ENCODE data around the gene DGKG. TPM values are rescaled to one million over a fixed set of nuclear protein-coding genes. Genes with fewer than 3 reads are reported as not detected.
A peak's percentile ranks its signal among the peaks of the same experiment; 100 is the strongest.

DGKG gene
- polyA plus RNA-seq, 3 donors, result 4.2 to 9.2 (median 4.3) TPM

DNA sequence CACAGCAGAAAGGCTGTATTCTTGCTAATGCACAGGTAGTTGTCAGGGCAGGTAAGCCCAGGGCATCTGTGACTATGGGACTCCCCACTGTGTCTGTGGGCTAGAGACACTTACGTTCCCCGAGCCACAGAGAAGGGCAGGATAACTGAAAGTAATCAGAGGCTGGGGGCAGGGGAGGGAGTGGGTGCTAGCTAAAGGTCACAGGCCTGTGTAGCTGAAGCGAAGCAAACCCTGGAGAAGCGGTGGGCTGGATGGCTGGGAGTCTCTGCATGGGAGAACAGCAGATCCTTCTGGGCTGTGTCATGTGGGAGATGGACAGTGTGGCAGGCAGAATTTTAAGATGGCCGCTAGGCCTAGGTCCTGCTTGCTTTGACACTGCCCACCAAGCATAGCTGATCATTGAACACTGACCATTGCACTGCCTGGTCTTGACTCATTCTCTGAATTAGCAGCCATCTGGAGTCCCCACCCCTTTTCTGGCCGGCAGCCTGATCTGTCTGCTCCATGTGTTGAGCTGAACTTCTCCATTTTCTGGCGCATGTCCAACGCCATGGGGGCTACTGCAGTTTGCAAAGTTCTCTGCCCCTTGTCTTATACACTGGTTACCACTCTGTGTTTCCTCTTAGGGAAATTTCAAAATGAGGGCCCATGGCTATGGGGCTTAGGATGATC, 110.0 kb downstream of the DGKG start:
- no peak for DNase-seq
- TF ChIP-seq, protein P1, sequence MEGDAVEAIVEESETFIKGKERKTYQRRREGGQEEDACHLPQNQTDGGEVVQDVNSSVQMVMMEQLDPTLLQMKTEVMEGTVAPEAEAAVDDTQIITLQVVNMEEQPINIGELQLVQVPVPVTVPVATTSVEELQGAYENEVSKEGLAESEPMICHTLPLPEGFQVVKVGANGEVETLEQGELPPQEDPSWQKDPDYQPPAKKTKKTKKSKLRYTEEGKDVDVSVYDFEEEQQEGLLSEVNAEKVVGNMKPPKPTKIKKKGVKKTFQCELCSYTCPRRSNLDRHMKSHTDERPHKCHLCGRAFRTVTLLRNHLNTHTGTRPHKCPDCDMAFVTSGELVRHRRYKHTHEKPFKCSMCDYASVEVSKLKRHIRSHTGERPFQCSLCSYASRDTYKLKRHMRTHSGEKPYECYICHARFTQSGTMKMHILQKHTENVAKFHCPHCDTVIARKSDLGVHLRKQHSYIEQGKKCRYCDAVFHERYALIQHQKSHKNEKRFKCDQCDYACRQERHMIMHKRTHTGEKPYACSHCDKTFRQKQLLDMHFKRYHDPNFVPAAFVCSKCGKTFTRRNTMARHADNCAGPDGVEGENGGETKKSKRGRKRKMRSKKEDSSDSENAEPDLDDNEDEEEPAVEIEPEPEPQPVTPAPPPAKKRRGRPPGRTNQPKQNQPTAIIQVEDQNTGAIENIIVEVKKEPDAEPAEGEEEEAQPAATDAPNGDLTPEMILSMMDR (IDR thresholded peaks at IDR 0.05), result no peak
- 81% methylated on average over 6 of the region's 8 CpGs for WGBS (ENCODE audit: insufficient coverage)
- Mint-ChIP-seq H3K27ac (peak overlapping the region in 4 of 7 donors; percentile 14 to 73 (median 32)), H3K27me3 (ENCODE audit: low read depth in 3 of 3) (no peaks in the 10 kb centered on the region), H3K9me3 (no peaks in the 10 kb centered on the region), H3K4me3 (no peak overlapping the region), H3K4me1 (peaks cover 41% of the 10 kb centered on the region), H3K36me3 (peaks cover 88 to 95% of the 10 kb centered on the region in 2 donors)
- no peaks in the 10 kb centered on the region for H3K27me3 ChIP-seq (ENCODE audit: control insufficient read depth in 2 of 2, insufficient read depth in 2 of 2, low read length in 2 of 2)
- no peak overlapping the region for H3K4me2 ChIP-seq (replicated peaks; ENCODE audit: extremely low read depth, low read length, poor library complexity, severe bottlenecking)
- H3K79me2 ChIP-seq (ENCODE audit: insufficient read depth, low read length), result no peaks in the 10 kb centered on the region
- H3K4me3 ChIP-seq (replicated peaks in 1 of 3; ENCODE audit: low read depth in 2 of 3, low read length in 3 of 3), result no peak overlapping the region
- no peak overlapping the region for H2AFZ ChIP-seq (ENCODE audit: insufficient read depth, low read depth, low read length, poor library complexity, severe bottlenecking)
- peaks cover 14 to 18% of the 10 kb centered on the region in 2 donors for H3K4me1 ChIP-seq (ENCODE audit: control insufficient read depth in 1 of 2, insufficient read depth in 2 of 2, low read length in 2 of 2)
- H3K36me3 ChIP-seq (replicated peaks in 1 of 2; ENCODE audit: control insufficient read depth in 1 of 2, insufficient read depth in 2 of 2, low read length in 2 of 2), result peaks cover 74 to 96% of the 10 kb centered on the region in 2 donors
- no peak overlapping the region for H3K9ac ChIP-seq (ENCODE audit: insufficient read depth, low read length, poor library complexity, severe bottlenecking)
- no peaks in the 10 kb centered on the region for H3K9me3 ChIP-seq (replicated peaks in 1 of 2; ENCODE audit: control insufficient read depth in 1 of 2, insufficient read depth in 1 of 2, low read length in 2 of 2)
- H3K27ac ChIP-seq (ENCODE audit: low read depth in 1 of 2, low read length in 2 of 2), result no peak overlapping the region
- H4K20me1 ChIP-seq (ENCODE audit: insufficient read depth, low read length), result no peaks in the 10 kb centered on the region
- intact Hi-C loops (cut with micrococcal nuclease), result loop anchor here in 1 of 2 donors (10.0 kb wide), 1 partner anchor 267 kb away; no protein-coding TSS in a partner anchor

DNA sequence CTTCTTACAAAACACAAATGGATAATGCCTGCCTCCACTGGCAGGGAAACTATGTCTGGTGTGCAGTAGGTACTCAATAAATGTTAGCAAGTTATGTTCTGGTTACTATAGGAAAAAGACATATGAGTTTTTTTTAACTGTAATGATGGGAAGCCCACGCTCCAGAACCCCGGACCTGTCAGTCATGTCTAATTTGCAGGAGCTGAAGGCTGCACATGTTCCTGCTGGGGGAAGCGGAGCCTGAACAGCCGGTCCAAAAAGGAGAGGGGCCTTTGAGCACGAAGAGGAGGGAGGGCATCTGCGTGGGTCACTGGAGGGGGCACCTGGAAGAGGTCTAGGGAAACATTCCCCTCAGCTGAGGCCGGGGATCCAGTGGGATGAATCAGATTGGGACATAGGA, 113.2 kb downstream of the DGKG start:
- H3K9me3 ChIP-seq (replicated peaks in 1 of 2; ENCODE audit: control insufficient read depth in 1 of 2, insufficient read depth in 1 of 2, low read length in 2 of 2), result no peaks in the 10 kb centered on the region
- H4K20me1 ChIP-seq (ENCODE audit: insufficient read depth, low read length), result no peaks in the 10 kb centered on the region
- intact Hi-C loops (cut with micrococcal nuclease), result no loop called here
- Mint-ChIP-seq H3K4me1 (peaks cover 15% of the 10 kb centered on the region), H3K36me3 (peaks cover 86 to 96% of the 10 kb centered on the region in 2 donors), H3K9me3 (no peaks in the 10 kb centered on the region), H3K27ac (peak overlapping the region in 2 of 7 donors; percentile 5 to 68), H3K27me3 (ENCODE audit: low read depth in 3 of 3) (no peaks in the 10 kb centered on the region), H3K4me3 (no peak overlapping the region)
- no peaks in the 10 kb centered on the region for H3K4me1 ChIP-seq (ENCODE audit: control insufficient read depth in 1 of 2, insufficient read depth in 2 of 2, low read length in 2 of 2)
- H3K4me3 ChIP-seq (replicated peaks in 1 of 3; ENCODE audit: low read depth in 2 of 3, low read length in 3 of 3), result no peak overlapping the region
- H3K27me3 ChIP-seq (ENCODE audit: control insufficient read depth in 2 of 2, insufficient read depth in 2 of 2, low read length in 2 of 2), result no peaks in the 10 kb centered on the region
- 98% methylated on average over 6 of the region's 7 CpGs for WGBS (ENCODE audit: insufficient coverage)
- H3K27ac ChIP-seq (ENCODE audit: low read depth in 1 of 2, low read length in 2 of 2), result no peak overlapping the region
- H3K36me3 ChIP-seq (replicated peaks in 1 of 2; ENCODE audit: control insufficient read depth in 1 of 2, insufficient read depth in 2 of 2, low read length in 2 of 2), result peaks cover 82 to 97% of the 10 kb centered on the region in 2 donors
- TF ChIP-seq, protein P1 (IDR thresholded peaks at IDR 0.05), result no peak
- no peaks in the 10 kb centered on the region for H3K79me2 ChIP-seq (ENCODE audit: insufficient read depth, low read length)
- DNase-seq, result no peak
- no peak overlapping the region for H2AFZ ChIP-seq (ENCODE audit: insufficient read depth, low read depth, low read length, poor library complexity, severe bottlenecking)
- no peak overlapping the region for H3K9ac ChIP-seq (ENCODE audit: insufficient read depth, low read length, poor library complexity, severe bottlenecking)
- H3K4me2 ChIP-seq (replicated peaks; ENCODE audit: extremely low read depth, low read length, poor library complexity, severe bottlenecking), result no peak overlapping the region
